Lower leg skin (tissue), 3 donors: ENCODE measurements around the gene NUBP1.

ENCODE experiments used
- CTCF ChIP-seq, 3 donors: fragments of 450-650 bp; IDR thresholded peaks; one replicate each; pipeline ENCODE4 v1.5.1; 2016; ENCODE audit warnings: antibody characterized with exemption in 3 of 3, mild to moderate bottlenecking in 3 of 3, moderate library complexity in 2 of 3
- POLR2A ChIP-seq, 2 donors: fragments of 450-650 bp; IDR thresholded peaks; one replicate each; pipeline ENCODE4 v1.6.1; 2016 to 2017; ENCODE audit warnings: antibody characterized with exemption in 2 of 2, mild to moderate bottlenecking in 1 of 2, moderate library complexity in 1 of 2

DNA sequence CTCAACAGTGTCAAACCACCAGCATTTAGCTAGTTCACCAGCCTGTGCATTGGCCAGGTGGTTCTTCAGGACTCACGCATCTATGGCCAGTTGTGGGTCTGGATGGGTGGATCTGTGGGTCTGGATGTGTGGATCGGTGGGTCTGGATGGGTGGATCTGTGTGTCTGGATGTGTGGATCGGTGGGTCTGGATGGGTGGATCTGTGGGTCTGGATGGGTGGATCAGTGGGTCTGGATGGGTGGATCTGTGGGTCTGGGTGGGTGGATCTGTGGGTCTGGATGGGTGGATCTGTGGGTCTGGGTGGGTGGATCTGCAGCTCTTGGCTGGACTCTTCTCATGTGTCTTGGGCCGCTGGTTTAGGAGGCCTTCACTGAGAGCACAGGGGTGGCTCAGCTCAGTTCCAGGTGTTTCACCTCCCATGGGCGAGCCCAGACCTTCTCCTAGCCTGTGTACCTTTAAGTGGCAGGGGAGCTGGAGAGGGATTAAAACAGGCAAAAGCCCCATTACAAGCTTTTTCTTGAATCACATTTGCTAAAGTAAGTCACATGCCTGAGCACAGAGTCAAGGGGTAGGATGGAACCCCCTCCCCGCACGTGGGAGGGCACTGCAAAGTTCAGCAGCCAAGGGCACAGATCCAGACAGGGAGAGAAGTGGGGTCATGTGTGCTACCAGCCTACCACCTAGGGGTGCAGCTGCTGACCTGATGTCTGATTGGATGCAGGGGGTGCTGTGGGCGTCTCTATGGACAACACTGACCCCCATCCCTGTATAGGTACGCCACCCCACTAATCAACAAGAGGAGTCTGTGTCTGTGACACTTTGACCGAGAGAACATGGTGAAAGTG is 3.4 kb upstream of the NUBP1 start:
- TF ChIP-seq POLR2A (IDR thresholded peaks at IDR 0.05) (no peak), CTCF (IDR thresholded peaks at IDR 0.05) (no peak)
